GM19324 (cell line): Measurements from ENCODE around the gene PRKAG3.

Experiments
- ATAC-seq: cut with Tn5 transposase; IDR thresholded peaks from one replicate; pipeline ENCODE4 v1.9.1; 2021; ENCODE audit warnings: mild to moderate bottlenecking, moderate library complexity; ENCODE audit not compliant: unreplicated experiment, low FRiP score

The PRKAG3 gene

DNA sequence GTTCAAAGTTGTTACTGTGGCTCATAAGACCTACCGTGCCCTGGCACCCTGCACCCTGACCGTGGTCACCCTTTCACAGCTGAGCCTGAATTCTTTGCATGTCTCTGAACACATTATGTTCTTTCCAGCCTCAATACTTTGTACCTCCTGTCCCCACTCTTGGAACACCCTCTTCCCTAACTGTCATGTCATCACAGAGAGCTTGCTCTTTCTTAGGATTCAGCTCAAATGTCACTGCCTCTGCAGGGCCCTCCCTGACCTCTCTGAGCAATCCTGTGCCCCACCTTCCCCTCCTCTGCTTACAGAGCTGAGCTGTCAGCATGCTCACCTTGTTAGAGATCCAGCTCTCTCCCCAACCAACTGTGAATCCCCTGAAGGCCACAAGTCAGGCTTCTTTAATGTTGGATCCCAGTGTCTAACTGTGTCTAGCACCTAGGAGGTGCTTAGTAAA is 15.0 kb downstream of the PRKAG3 start:
- ATAC-seq, result no peak

- ATAC-seq, result no peak
These were observed 16.0 kb downstream of the PRKAG3 start for GRCh38 chr2:218815649-218816048.

DNA sequence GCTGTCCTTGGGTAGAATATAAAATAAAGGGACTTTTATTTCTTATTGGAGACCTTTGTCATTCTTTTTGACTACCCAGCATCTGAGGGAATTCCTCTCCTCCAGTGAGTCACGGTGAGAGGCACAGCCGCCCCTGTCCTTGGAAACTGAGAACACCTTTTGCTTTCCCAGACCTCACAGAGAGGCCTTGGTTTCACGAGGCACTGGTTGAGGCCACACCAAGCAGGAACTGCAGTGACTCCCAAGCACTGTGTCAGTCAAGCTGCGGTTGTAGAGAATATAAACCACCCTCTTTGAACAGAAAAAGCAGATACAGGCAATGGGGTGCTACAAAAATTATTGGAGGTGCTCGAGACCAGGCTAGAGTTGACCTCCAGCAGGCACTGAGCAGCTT is 16.4 kb downstream of the PRKAG3 start:
- no peak for ATAC-seq

DNA sequence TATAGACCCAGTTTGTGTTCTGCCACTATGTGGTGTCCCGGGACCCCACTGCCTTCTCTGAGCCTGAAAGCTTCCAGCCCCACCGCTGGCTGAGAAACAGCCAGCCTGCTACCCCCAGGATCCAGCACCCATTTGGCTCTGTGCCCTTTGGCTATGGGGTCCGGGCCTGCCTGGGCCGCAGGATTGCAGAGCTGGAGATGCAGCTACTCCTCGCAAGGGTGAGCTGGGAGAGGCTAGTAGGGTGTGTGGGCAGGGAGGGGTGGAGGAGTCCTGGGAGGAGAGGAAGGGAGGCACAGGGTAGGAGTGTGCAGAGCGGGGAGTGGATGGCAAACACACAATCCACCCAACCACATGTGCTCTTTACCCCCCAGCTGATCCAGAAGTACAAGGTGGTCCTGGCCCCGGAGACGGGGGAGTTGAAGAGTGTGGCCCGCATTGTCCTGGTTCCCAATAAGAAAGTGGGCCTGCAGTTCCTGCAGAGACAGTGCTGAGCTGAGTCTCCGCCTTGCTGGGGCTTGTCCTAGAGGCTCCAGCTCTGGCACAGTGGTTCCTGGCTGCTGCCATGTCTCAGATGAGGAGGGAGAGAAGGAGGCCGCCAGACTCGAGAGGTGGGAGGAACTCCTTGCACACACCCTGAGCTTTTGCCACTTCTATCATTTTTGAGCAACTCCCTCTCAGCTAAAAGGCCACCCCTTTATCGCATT is 16.9 kb downstream of the PRKAG3 start:
- no peak for ATAC-seq

GRCh38 chr2:218813771-218814460 is 17.7 kb downstream of the PRKAG3 start:
- no peak for ATAC-seq

GRCh38 chr2:218812861-218813260 is 18.7 kb downstream of the PRKAG3 start:
- ATAC-seq, result no peak

GRCh38 chr2:218812096-218812815 is 19.3 kb downstream of the PRKAG3 start:
- ATAC-seq, result no peak

DNA sequence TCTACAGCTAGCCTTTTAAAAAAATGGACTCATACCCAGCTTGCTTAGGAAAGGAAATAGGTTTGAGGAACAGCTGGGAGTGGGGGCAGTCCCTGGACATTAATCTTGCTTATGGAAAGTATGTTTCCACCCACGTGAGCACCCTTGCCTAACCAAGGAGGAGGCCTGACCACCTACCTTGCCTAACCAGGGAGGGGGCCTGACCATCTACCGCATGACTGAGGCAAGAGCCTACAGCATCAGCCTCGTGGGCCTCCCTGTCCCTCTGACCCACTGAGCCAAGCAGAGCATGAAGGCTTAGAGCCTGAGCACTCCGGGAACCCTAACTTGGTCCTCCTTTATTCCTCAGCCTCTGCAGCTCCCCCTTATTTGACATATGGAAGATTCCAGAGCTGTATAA is 20.2 kb downstream of the PRKAG3 start:
- ATAC-seq, result no peak

- ATAC-seq, result no peak
These were observed 21.3 kb downstream of the PRKAG3 start for GRCh38 chr2:218810256-218810655.

- ATAC-seq, result no peak
These were observed 22.1 kb downstream of the PRKAG3 start for GRCh38 chr2:218809515-218809914.

DNA sequence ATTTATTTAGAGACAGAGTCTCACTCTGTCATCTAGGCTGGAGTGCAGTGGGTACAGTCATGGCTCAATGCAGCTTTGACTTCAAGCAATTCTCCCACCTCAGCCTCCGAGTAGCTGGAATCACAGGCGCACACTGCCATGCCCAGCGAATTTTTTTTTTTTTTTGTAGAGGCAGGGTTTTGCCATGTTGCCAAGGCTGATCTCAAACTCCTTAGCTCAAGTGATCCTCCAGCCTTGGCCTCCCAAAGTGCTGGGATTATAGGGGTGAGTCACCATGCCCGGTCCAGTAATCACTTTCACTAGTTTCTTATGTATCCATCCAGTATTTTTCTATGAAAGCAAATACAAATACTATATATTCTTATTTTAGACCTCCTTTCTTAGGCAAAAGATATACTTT is 24.0 kb downstream of the PRKAG3 start:
- ATAC-seq, result no peak

- no peak for ATAC-seq
These were observed 25.1 kb downstream of the PRKAG3 start for GRCh38 chr2:218806346-218806978.

- ATAC-seq, result no peak
These were observed 26.0 kb downstream of the PRKAG3 start for GRCh38 chr2:218805627-218806026.

- ATAC-seq, result no peak
These were observed 26.8 kb downstream of the PRKAG3 start for GRCh38 chr2:218804817-218805216.

DNA sequence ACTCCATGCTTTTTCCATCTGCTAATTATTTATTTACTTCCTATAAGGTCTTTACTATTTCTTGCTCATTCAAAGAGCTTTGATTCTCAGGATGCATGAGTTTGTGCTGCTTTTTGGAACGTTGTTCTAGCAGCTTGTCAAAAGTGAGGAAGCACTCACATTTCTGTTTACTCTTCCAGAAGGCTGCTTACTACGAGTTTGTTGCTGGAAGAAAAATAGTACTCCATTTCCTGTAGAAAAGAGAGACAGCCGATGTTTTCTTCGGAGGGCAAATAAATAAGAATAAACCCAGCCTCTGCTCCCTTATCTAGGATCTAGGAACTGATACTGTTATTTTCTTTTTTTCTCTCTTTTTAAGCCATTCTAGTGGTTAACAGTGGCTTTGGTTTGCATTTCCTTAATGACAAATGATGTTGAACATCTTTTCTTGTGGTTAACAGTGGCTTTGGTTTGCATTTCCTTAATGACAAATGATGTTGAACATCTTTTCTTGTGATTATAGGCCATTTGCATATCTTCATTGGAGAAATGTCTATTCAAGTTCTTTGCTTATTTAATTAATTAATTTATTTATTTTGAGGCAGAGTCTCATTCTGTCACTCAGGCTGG is 29.1 kb downstream of the PRKAG3 start:
- ATAC-seq, result no peak

GRCh38 chr2:218799990-218800389 is 31.6 kb downstream of the PRKAG3 start:
- ATAC-seq, result no peak

GRCh38 chr2:218798767-218799504 is 32.7 kb downstream of the PRKAG3 start:
- ATAC-seq, result no peak

DNA sequence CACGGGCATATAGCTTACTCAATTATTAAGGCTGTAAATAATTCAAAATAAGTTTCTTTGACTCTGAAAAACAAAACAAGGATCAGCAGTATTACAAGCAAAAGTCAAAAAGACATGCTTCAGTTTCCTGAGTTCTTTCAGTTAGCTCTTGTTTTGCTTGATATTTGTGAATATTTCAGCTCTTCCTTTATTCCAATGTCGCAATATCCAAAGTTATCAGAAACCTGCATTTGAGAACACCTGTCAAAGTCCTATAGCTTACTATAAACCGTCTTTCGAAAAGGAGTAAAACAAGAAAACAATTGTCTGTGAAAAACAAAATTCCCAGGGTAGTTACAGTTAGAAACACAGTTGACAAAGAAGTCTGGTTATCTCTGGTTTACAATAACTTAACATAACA is 34.9 kb downstream of the PRKAG3 start:
- ATAC-seq, result no peak

DNA sequence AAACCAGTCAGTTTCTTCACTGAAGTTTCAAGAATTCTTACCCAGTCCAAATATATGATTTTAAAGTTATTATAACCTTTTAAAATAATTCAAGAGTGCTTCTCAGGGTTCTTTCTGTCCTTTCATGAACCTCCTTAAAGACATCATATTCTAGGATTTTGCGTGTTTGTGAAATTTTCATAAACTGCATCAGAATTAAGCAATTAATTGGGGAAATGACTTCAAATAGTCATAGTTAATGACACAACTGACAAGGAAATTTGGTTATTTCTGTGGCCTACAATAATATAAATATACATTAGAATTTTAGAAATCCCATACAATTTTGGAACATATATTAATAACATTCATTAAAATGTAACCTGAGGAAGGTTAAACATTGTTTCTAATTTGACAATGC is 39.2 kb downstream of the PRKAG3 start:
- ATAC-seq, result no peak
